GM12878 (cell line): ENCODE results near the gene PNMT. TPM values are rescaled to one million over a fixed set of nuclear protein-coding genes. Genes with fewer than 3 reads are reported as not detected.

Source experiments
- ATAC-seq: fragments of 200-7000 bp; cut with Tn5 transposase; 3 replicates; pipeline ENCODE4 v1.9.1; 2020; ENCODE audit warnings: mild to moderate bottlenecking, moderate library complexity
- BruUV-seq: library from RNA; stranded (reverse); fragments of 400-500 nt; replicated peaks from 2 replicates; lab custom pipeline; 2021; lab: Mats Ljungman, UMichigan
- CTCF ChIA-PET: fragments of 300-600 bp; sonication (Branson Sonifier 250); formaldehyde crosslinking; extraction: SDS; loops from one replicate; lab custom pipeline; 2021; ENCODE audit warnings: inconsistent platforms; lab: Yijun Ruan, JAX
- POLR2A ChIA-PET: fragments of 350-600 bp; formaldehyde crosslinking; extraction: SDS; loops from one replicate; lab custom pipeline; 2021; ENCODE audit warnings: inconsistent platforms; lab: Charles Lee
- RAD21 ChIA-PET: fragments of 300-600 bp; sonication (Branson Sonifier 250); formaldehyde crosslinking; loops from one replicate; lab custom pipeline; 2023; ENCODE audit warnings: antibody characterized with exemption; ENCODE audit not compliant: unreplicated experiment; lab: Charles Lee
- SMC1A ChIA-PET: fragments of 300-600 bp; sonication (Branson Sonifier 250); formaldehyde crosslinking; loops from one replicate; lab custom pipeline; 2023; ENCODE audit not compliant: unreplicated experiment, uncharacterized antibody; lab: Charles Lee
- DNase-seq: peaks from one replicate; pipeline ENCODE4 v3.0.0-alpha.2; 2011; ENCODE audit warnings: low read depth, low spot score
- FAIRE-seq: peaks from 3 replicates; lab custom pipeline; 2011; peaks lifted over from hg19 to GRCh38; lab: Jason Lieb, UNC
- H2AFZ ChIP-seq: 2 replicates; pipeline ENCODE4 v1.6.0; 2011; ENCODE audit warnings: low read depth, low read length, control low read depth; ENCODE audit not compliant: control insufficient read depth
- H3K27ac ChIP-seq: 2 replicates; pipeline ENCODE4 v1.5.1; 2011; ENCODE audit warnings: control low read depth; ENCODE audit not compliant: control insufficient read depth, insufficient read depth
- H3K27me3 ChIP-seq, 2 experiments: replicated peaks in 1 of 2; 2 replicates each; pipeline versions ENCODE4 v1.6.0 to v1.6.1; 2011; ENCODE audit warnings: low read length in 1 of 2; ENCODE audit not compliant: control insufficient read depth in 2 of 2, insufficient read depth in 2 of 2
- H3K36me3 ChIP-seq, 2 experiments: 2 replicates each; pipeline ENCODE4 v1.5.1; 2011; ENCODE audit warnings: low read length in 1 of 2; ENCODE audit not compliant: control insufficient read depth in 2 of 2, insufficient read depth in 2 of 2
- H3K4me1 ChIP-seq: 2 replicates; pipeline ENCODE4 v1.6.1; 2011; ENCODE audit warnings: mild to moderate bottlenecking, low read length, moderate library complexity, mixed read lengths; ENCODE audit not compliant: control insufficient read depth, insufficient read depth
- H3K4me2 ChIP-seq: 2 replicates; pipeline ENCODE4 v1.6.0; 2011; ENCODE audit warnings: control low read depth; ENCODE audit not compliant: control insufficient read depth, insufficient read depth
- H3K4me3 ChIP-seq: fragments of 200-600 bp; sonication (generic); 2 replicates; pipeline ENCODE4 v1.5.1; 2016
- H3K79me2 ChIP-seq: 2 replicates; pipeline ENCODE4 v1.6.0; 2011; ENCODE audit warnings: low read length; ENCODE audit not compliant: control insufficient read depth, insufficient read depth
- H3K9ac ChIP-seq: 2 replicates; pipeline ENCODE4 v1.8.0; 2011; ENCODE audit warnings: low read length, control low read depth, mixed read lengths; ENCODE audit not compliant: control insufficient read depth, insufficient read depth
- H3K9me3 ChIP-seq: replicated peaks from 3 replicates; pipeline ENCODE4 v1.5.1; 2011; ENCODE audit warnings: mild to moderate bottlenecking, low read length; ENCODE audit not compliant: control insufficient read depth, insufficient read depth
- H4K20me1 ChIP-seq: 2 replicates; pipeline ENCODE4 v1.6.0; 2011; ENCODE audit not compliant: control insufficient read depth, insufficient read depth
- E2F8 ChIP-seq: fragments of 450-650 bp; IDR thresholded peaks from 2 replicates; pipeline ENCODE4 v1.6.1; 2018; ENCODE audit warnings: mild to moderate bottlenecking, low read depth, moderate library complexity; ENCODE audit not compliant: partially characterized antibody
- HDAC2 ChIP-seq: fragments of 200-600 bp; sonication (generic); IDR thresholded peaks from 2 replicates; pipeline ENCODE4 v1.6.1; 2017
- IRF4 ChIP-seq: IDR thresholded peaks from 2 replicates; pipeline ENCODE4 v1.6.1; 2011; ENCODE audit warnings: low read depth, low read length
- MYC ChIP-seq: IDR thresholded peaks from 2 replicates; pipeline ENCODE4 v1.6.1; 2011; ENCODE audit warnings: mild to moderate bottlenecking, low read length, moderate library complexity, inconsistent platforms; ENCODE audit not compliant: insufficient read depth, insufficient replicate concordance, insufficient read length, severe bottlenecking
- NFXL1 ChIP-seq: fragments of 450-650 bp; IDR thresholded peaks from 2 replicates; pipeline ENCODE4 v1.6.1; 2017; ENCODE audit warnings: antibody characterized with exemption, mild to moderate bottlenecking, borderline replicate concordance
- NRF1 ChIP-seq: conservative IDR thresholded peaks from 2 replicates; pipeline ENCODE4 v1.6.1; 2011; ENCODE audit warnings: mild to moderate bottlenecking, low read depth, low read length, improper control_type of control experiment
- POU2F2 ChIP-seq: IDR thresholded peaks from 3 replicates; pipeline ENCODE4 v1.6.1; 2011; ENCODE audit warnings: low read depth, mild to moderate bottlenecking, low read length, borderline replicate concordance
- RAD51 ChIP-seq: fragments of 450-650 bp; IDR thresholded peaks from 2 replicates; pipeline ENCODE4 v1.6.1; 2016; ENCODE audit warnings: moderate library complexity, mild to moderate bottlenecking, inconsistent platforms
- SP1 ChIP-seq: IDR thresholded peaks from one replicate; pipeline ENCODE4 v1.6.1; 2011; ENCODE audit warnings: low read depth, low read length
- SREBF1 ChIP-seq: IDR thresholded peaks from 2 replicates; pipeline ENCODE4 v1.6.1; 2012; ENCODE audit warnings: mild to moderate bottlenecking, low read length
- TCF7 ChIP-seq: IDR thresholded peaks from 2 replicates; pipeline ENCODE4 v1.6.1; 2014; ENCODE audit warnings: antibody characterized with exemption, borderline replicate concordance
- ZBTB11 ChIP-seq: fragments of 450-650 bp; formaldehyde crosslinking; IDR thresholded peaks from 2 replicates; pipeline ENCODE4 v1.5.0; 2022; ENCODE audit warnings: mild to moderate bottlenecking, missing genetic modification characterization
- ZNF274 ChIP-seq: IDR thresholded peaks from one replicate; pipeline ENCODE4 v1.8.0; 2011; ENCODE audit not compliant: insufficient read length, insufficient read depth
- ZNF592 ChIP-seq: fragments of 450-650 bp; IDR thresholded peaks from 2 replicates; pipeline ENCODE4 v1.6.1; 2017; ENCODE audit warnings: mild to moderate bottlenecking, moderate library complexity
- ZSCAN29 ChIP-seq: fragments of 450-650 bp; IDR thresholded peaks from 2 replicates; pipeline ENCODE4 v1.6.1; 2017; ENCODE audit warnings: mild to moderate bottlenecking, moderate library complexity
- WGBS: methylation state at CpG from one replicate; pipeline ENCODE4 v1.1.6; 2016; ENCODE audit warnings: low lambda C conversion rate; ENCODE audit not compliant: insufficient replicate concordance, insufficient coverage; ENCODE audit errors: missing lambda C conversion rate; 5-methylcytosine and 5-hydroxymethylcytosine counted together
- in situ Hi-C: fragments of 300-500 bp; cut with MboI; formaldehyde crosslinking; loops from 9 replicates; pipeline ENCODE4 v1.14.3; 2018; ENCODE audit warnings: mixed read lengths
- intact Hi-C: fragments of 100-400 bp; cut with micrococcal nuclease; formaldehyde crosslinking; loops from one replicate; pipeline ENCODE4 v1.14.2; 2022; ENCODE audit not compliant: unreplicated experiment
- polyA plus RNA-seq, 11 experiments: library from polyadenylated mRNA; depleted of rRNA in 4 of 11; unstranded in 6 of 11; stranded (reverse) in 5 of 11; fragments of >200 nt; fragmentation: Nextera tagmentation in 4 of 11; fragmentation: Illumina TruSeq in 1 of 11; extraction: Ambion mirVana in 4 of 11; extraction: Trizol in 1 of 11; gene quantifications; 1 replicate in 1 of 11; 2 replicates in 10 of 11; pipeline versions ENCODE4 v1.2.1 to v1.2.3, GENCODE V29; 2011 to 2016; ENCODE audit warnings: inconsistent platforms in 2 of 11, missing spikeins in 2 of 11, low read depth in 1 of 11
- total RNA-seq, 4 experiments: library from RNA; depleted of rRNA in 3 of 4; stranded (reverse); fragments of >200 nt in 3 of 4; fragmentation: Illumina TruSeq in 1 of 4; extraction: Trizol in 1 of 4; gene quantifications; 2 replicates each; pipeline versions ENCODE4 v1.2.1 to v1.2.3, GENCODE V29; 2013 to 2021

PNMT gene
- total and polyA plus RNA-seq, 10 of the 15 experiments (the other 5 are each of a cell fraction or from before 2014, with no cell fraction given): not detected

GRCh38 chr17:39631403-39631802 lies 36.9 kb upstream of the PNMT start:
- Histone ChIP-seq H3K36me3 (no peaks in the 10 kb centered on the region), H3K4me1 (peaks cover 3% of the 10 kb centered on the region), H4K20me1 (no peaks in the 10 kb centered on the region), H2AFZ (no peak overlapping the region), H3K79me2 (no peaks in the 10 kb centered on the region), H3K4me3 (no peak overlapping the region), H3K27me3 (peaks cover 5 to 6% of the 10 kb centered on the region in 2 experiments), H3K9me3 (no peaks in the 10 kb centered on the region), H3K4me2 (no peak overlapping the region), H3K27ac (no peak overlapping the region), H3K9ac (no peak overlapping the region)
- WGBS: 40% methylated on average over 6 of the region's 6 CpGs
- ChIA-PET CTCF (interaction anchor here (0.8 to 15.5 kb wide), 7 partner anchors 9 to 215 kb away, joined by 3 to 225 read pairs (median 3); no protein-coding TSS in a partner anchor), RAD21 (interaction anchor here (1.2 kb wide), 1 partner anchor 10 kb away, joined by 5 read pairs; no protein-coding TSS in a partner anchor), POLR2A (interaction anchor here (0.5 to 0.6 kb wide), 2 partner anchors 176 to 203 kb away, joined by 4 to 6 read pairs; no protein-coding TSS in a partner anchor), SMC1A (interaction anchor here (0.9 kb wide), 1 partner anchor 9 kb away, joined by 5 read pairs; no protein-coding TSS in a partner anchor)
- FAIRE-seq (no peak), DNase-seq (no peak), ATAC-seq (no peak)
- intact Hi-C loops (no loop called here), in situ Hi-C loops (no loop called here)
- no TSS peak for BruUV-seq
- TF ChIP-seq ZNF274 (no peak), IRF4 (no peak), TCF7 (no peak), ZBTB11 (CRISPR knock-in tag) (no peak), ZSCAN29 (no peak), MYC (no peak), ZNF592 (no peak), NRF1 (no peak), SREBF1 (no peak), HDAC2 (no peak), POU2F2 (no peak), NFXL1 (no peak), E2F8 (no peak), SP1 (no peak), RAD51 (no peak)
